Mesendoderm (in vitro differentiated cells): ENCODE measurements around the gene HOXA10.

Source experiments
- DNase-seq: peaks from one replicate; pipeline ENCODE4 v3.0.0; 2013
- H2AK5ac ChIP-seq: 2 replicates; pipeline ENCODE4 v1.6.1; 2013; ENCODE audit warnings: low read length, inconsistent platforms
- H2BK120ac ChIP-seq: 2 replicates; pipeline ENCODE4 v1.6.1; 2013; ENCODE audit warnings: low read depth, mild to moderate bottlenecking, low read length, moderate library complexity, mixed read lengths
- H2BK15ac ChIP-seq: replicated peaks from 2 replicates; pipeline ENCODE4 v1.6.1; 2013; ENCODE audit warnings: low read depth, mild to moderate bottlenecking, moderate library complexity
- H2BK5ac ChIP-seq: 2 replicates; pipeline ENCODE4 v1.6.1; 2013; ENCODE audit warnings: low read length, inconsistent platforms
- H3K18ac ChIP-seq: 2 replicates; pipeline ENCODE4 v1.6.1; 2013; ENCODE audit warnings: mild to moderate bottlenecking, low read length, mixed read lengths
- H3K23ac ChIP-seq: one replicate; pipeline ENCODE4 v1.6.1; 2013; ENCODE audit warnings: low read length
- H3K27ac ChIP-seq: 2 replicates; pipeline ENCODE4 v1.5.1; 2013; ENCODE audit warnings: low read depth, mild to moderate bottlenecking, inconsistent platforms, low read length, moderate library complexity
- H3K27me3 ChIP-seq: 2 replicates; pipeline ENCODE4 v1.6.1; 2013; ENCODE audit warnings: low read length, control low read depth, mild to moderate bottlenecking, inconsistent platforms; ENCODE audit not compliant: insufficient read depth, poor library complexity
- H3K36me3 ChIP-seq: 2 replicates; pipeline ENCODE4 v1.6.1; 2013; ENCODE audit warnings: low read length, inconsistent platforms; ENCODE audit not compliant: control insufficient read depth, insufficient read depth
- H3K4ac ChIP-seq: one replicate; pipeline ENCODE4 v1.6.1; 2013; ENCODE audit warnings: low read depth, mild to moderate bottlenecking, low read length, moderate library complexity
- H3K4me1 ChIP-seq: 2 replicates; pipeline ENCODE4 v1.6.1; 2013; ENCODE audit warnings: low read depth, low read length, inconsistent platforms; ENCODE audit not compliant: control insufficient read depth
- H3K4me2 ChIP-seq: 2 replicates; pipeline ENCODE4 v1.6.1; 2013; ENCODE audit warnings: low read length
- H3K4me3 ChIP-seq: 2 replicates; pipeline ENCODE4 v1.5.1; 2013; ENCODE audit warnings: mild to moderate bottlenecking, low read length
- H3K56ac ChIP-seq: one replicate; pipeline ENCODE4 v1.6.1; 2013; ENCODE audit warnings: low read length
- H3K79me1 ChIP-seq: 2 replicates; pipeline ENCODE4 v1.6.1; 2013; ENCODE audit warnings: low read length, inconsistent platforms
- H3K79me2 ChIP-seq: 2 replicates; pipeline ENCODE4 v1.6.1; 2013; ENCODE audit warnings: mild to moderate bottlenecking, low read length; ENCODE audit not compliant: control insufficient read depth, insufficient read depth
- H3K9ac ChIP-seq: 2 replicates; pipeline ENCODE4 v1.6.1; 2013; ENCODE audit warnings: low read length, inconsistent platforms
- H4K5ac ChIP-seq: one replicate; pipeline ENCODE4 v1.6.1; 2013; ENCODE audit warnings: low read length
- H4K8ac ChIP-seq: one replicate; pipeline ENCODE4 v1.6.1; 2013; ENCODE audit warnings: low read depth, mild to moderate bottlenecking, control low read depth, low read length, moderate library complexity
- WGBS: extraction: QIAGEN DNeasy Blood & Tissue Kit; methylation state at CpG from one replicate; pipeline ENCODE4 v1.1.7; 2013; ENCODE audit warnings: low lambda C conversion rate, missing lambda C conversion rate; ENCODE audit not compliant: insufficient coverage; ENCODE audit errors: extremely low coverage; 5-methylcytosine and 5-hydroxymethylcytosine counted together

The HOXA10 gene

GRCh38 chr7:27132978-27133377 is 41.1 kb downstream of the HOXA10 start:
- Histone ChIP-seq H3K4me1 (no peaks in the 10 kb centered on the region), H4K5ac (no peak overlapping the region), H3K4ac (no peak overlapping the region), H2AK5ac (no peak overlapping the region), H2BK5ac (no peak overlapping the region), H3K18ac (no peak overlapping the region), H3K36me3 (no peaks in the 10 kb centered on the region), H4K8ac (no peak overlapping the region), H2BK15ac (no peak overlapping the region), H3K4me2 (no peak overlapping the region), H3K23ac (no peak overlapping the region), H3K27me3 (peaks cover 88% of the 10 kb centered on the region), H3K79me2 (no peaks in the 10 kb centered on the region), H3K27ac (no peak overlapping the region), H3K56ac (no peak overlapping the region), H2BK120ac (no peak overlapping the region), H3K4me3 (no peak overlapping the region), H3K79me1 (no peaks in the 10 kb centered on the region), H3K9ac (no peak overlapping the region)
- no peak for DNase-seq
- no CpG with 5 or more reads among the region's 6 CpGs for WGBS

DNA sequence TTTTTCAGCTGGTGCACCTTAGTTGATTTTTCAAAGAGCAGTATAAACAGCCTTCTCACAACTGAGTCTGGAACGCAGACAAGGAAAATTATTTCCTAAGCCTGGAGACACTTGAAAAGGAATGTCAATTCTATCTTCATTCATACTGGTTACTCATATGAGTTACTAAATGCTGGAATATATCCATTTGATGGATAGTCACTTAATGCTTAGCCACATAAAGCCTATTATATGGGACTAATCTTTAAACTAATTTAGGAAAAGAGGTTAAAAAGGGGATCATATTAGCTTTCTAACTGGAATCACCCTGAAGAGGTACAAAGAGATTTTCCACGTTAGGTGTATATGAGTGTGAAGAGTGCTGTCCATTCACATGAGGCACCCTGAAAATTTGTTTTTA is 41.9 kb downstream of the HOXA10 start:
- H3K79me1 ChIP-seq = no peaks in the 10 kb centered on the region
- no peak overlapping the region for H2BK5ac ChIP-seq
- H2BK15ac ChIP-seq = no peak overlapping the region
- peaks cover 88% of the 10 kb centered on the region for H3K27me3 ChIP-seq
- no peaks in the 10 kb centered on the region for H3K36me3 ChIP-seq
- no peak overlapping the region for H3K4me3 ChIP-seq
- H3K79me2 ChIP-seq = no peaks in the 10 kb centered on the region
- no peaks in the 10 kb centered on the region for H3K4me1 ChIP-seq
- no CpG with 5 or more reads among the region's 2 CpGs for WGBS
- H4K5ac ChIP-seq = no peak overlapping the region
- H3K9ac ChIP-seq = no peak overlapping the region
- H3K27ac ChIP-seq = no peak overlapping the region
- H3K4ac ChIP-seq = no peak overlapping the region
- H4K8ac ChIP-seq = no peak overlapping the region
- no peak overlapping the region for H3K4me2 ChIP-seq
- H3K56ac ChIP-seq = no peak overlapping the region
- H2AK5ac ChIP-seq = no peak overlapping the region
- DNase-seq = no peak
- no peak overlapping the region for H3K18ac ChIP-seq
- no peak overlapping the region for H3K23ac ChIP-seq
- H2BK120ac ChIP-seq = no peak overlapping the region

GRCh38 chr7:27131390-27131819 is 42.7 kb downstream of the HOXA10 start:
- Histone ChIP-seq H3K4me3 (no peak overlapping the region), H3K27ac (no peak overlapping the region)

DNA sequence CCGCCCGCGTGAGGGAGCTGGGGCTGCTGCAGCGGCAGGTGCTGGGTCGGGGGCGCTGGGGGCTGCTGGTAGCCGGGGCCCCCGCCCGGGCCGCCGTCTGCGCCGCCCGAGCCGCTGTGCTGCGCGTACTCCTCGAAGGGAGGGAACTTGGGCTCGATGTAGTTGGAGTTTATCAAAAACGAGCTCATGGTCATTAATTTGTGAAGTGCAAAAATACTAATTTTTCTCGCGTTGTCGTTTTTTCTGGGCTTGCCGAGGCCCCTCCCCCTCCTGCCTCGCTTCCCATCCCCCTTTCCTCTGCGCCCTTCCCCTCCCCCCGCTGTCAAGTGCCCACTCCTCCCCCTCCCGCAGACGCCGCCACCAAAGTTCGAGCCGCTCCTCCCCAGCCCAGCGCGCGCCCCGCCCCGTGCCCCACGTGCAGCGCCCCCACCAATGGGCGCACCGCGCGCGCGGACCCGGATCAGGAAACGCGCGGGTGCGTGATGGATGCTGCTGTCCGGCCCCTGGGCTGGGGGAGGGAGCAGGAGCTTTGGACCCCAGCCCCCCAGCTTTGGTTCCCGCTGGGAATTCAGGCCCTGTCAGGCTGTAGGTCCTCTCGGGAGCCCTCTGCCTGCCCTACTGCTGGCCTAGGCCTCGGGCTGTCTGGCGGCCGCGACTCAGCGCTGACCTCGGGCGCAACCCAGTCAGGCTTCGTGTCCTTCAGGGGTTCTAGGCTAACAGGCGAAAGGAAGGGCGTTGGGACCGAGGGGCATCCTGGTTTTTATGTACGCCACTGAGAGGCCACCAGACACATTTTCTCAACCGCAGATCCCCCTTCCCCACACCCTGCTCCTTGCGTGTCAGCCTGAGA is 43.4 kb downstream of the HOXA10 start, which contains the start of gene HOXA4:
HOXA4 (minus strand) TSS at position 218 of the 850 bp plus-strand sequence; CDS start at position 194, 24 bp downstream.
- Histone ChIP-seq H3K9ac (peak within 1 kb of the TSS; percentile 41), H3K18ac (no peak within 1 kb of the TSS), H3K23ac (no peak within 1 kb of the TSS), H3K36me3 (no peaks in the 10 kb centered on the region), H2BK15ac (no peak within 1 kb of the TSS), H3K27ac (no peak within 1 kb of the TSS), H2BK120ac (no peak within 1 kb of the TSS), H3K27me3 (peaks cover 89% of the 10 kb centered on the region), H3K79me1 (no peaks in the 10 kb centered on the region), H3K4me2 (peak within 1 kb of the TSS; percentile 89), H2BK5ac (no peak within 1 kb of the TSS), H3K4me3 (peak within 1 kb of the TSS; percentile 51), H3K79me2 (no peaks in the 10 kb centered on the region), H3K4ac (no peak within 1 kb of the TSS), H3K56ac (peak within 1 kb of the TSS; percentile 73), H4K5ac (no peak within 1 kb of the TSS), H2AK5ac (no peak within 1 kb of the TSS), H4K8ac (no peak within 1 kb of the TSS), H3K4me1 (no peaks in the 10 kb centered on the region)
- peak; percentile 86 for DNase-seq
- WGBS = no CpG with 5 or more reads among the region's 67 CpGs

More at GRCh38 chr7:27131390-27131819, 42.7 kb downstream of the HOXA10 start:
- Histone ChIP-seq H4K5ac (no peak overlapping the region), H2BK120ac (no peak overlapping the region), H3K36me3 (no peaks in the 10 kb centered on the region), H3K23ac (no peak overlapping the region), H3K4me2 (peak overlapping the region; percentile 89), H2BK5ac (no peak overlapping the region), H3K79me2 (no peaks in the 10 kb centered on the region), H2AK5ac (no peak overlapping the region), H3K27me3 (peaks cover 88% of the 10 kb centered on the region), H4K8ac (no peak overlapping the region), H3K9ac (peak overlapping the region; percentile 41), H3K4me1 (no peaks in the 10 kb centered on the region), H2BK15ac (no peak overlapping the region), H3K56ac (peak overlapping the region; percentile 73), H3K79me1 (no peaks in the 10 kb centered on the region), H3K4ac (no peak overlapping the region), H3K18ac (no peak overlapping the region)
- no CpG with 5 or more reads among the region's 12 CpGs for WGBS
- no peak for DNase-seq

- Histone ChIP-seq H4K5ac (no peak overlapping the region), H2AK5ac (no peak overlapping the region), H3K23ac (no peak overlapping the region), H4K8ac (no peak overlapping the region), H3K4ac (no peak overlapping the region), H3K4me1 (no peaks in the 10 kb centered on the region), H3K27me3 (peaks cover 89% of the 10 kb centered on the region), H2BK120ac (no peak overlapping the region), H3K4me2 (peak overlapping the region; percentile 40), H2BK5ac (no peak overlapping the region), H3K79me1 (no peaks in the 10 kb centered on the region), H3K9ac (no peak overlapping the region), H3K56ac (no peak overlapping the region), H3K4me3 (no peak overlapping the region), H3K36me3 (no peaks in the 10 kb centered on the region), H2BK15ac (no peak overlapping the region), H3K27ac (no peak overlapping the region), H3K18ac (no peak overlapping the region), H3K79me2 (no peaks in the 10 kb centered on the region)
- no CpG with 5 or more reads among the region's 72 CpGs for WGBS
- no peak for DNase-seq
Measured at GRCh38 chr7:27129729-27130539, 44.2 kb downstream of the HOXA10 start.
